Activated naive CD4-positive, alpha-beta T cell treated with anti-CD3 and anti-CD28 coated beads for 36 hours (primary cell): ENCODE data around the gene ATXN7L1. TPM values are rescaled to one million over a fixed set of nuclear protein-coding genes. Genes with fewer than 3 reads are reported as not detected.

Experiments used
- CTCF ChIA-PET: fragments of 350-600 bp; sonication (Branson Sonifier 250); formaldehyde crosslinking; loops from one replicate; lab custom pipeline; 2021; ENCODE audit warnings: antibody characterized with exemption; lab: Charles Lee
- DNase-seq: peaks from one replicate; pipeline ENCODE4 v3.0.0-alpha.2; 2020
- H3K27ac Mint-ChIP-seq: one replicate; pipeline ENCODE4 v1.8.0; 2021; ENCODE audit warnings: mild to moderate bottlenecking, mixed read lengths
- H3K27me3 Mint-ChIP-seq: one replicate; pipeline ENCODE4 v1.8.0; 2021; ENCODE audit warnings: low read depth, mixed read lengths
- H3K36me3 Mint-ChIP-seq: one replicate; pipeline ENCODE4 v1.8.0; 2021; ENCODE audit warnings: low read depth, mixed read lengths
- H3K4me1 Mint-ChIP-seq: one replicate; pipeline ENCODE4 v1.8.0; 2021; ENCODE audit warnings: low read depth, mixed read lengths
- H3K4me3 Mint-ChIP-seq: one replicate; pipeline ENCODE4 v1.8.0; 2021; ENCODE audit warnings: mild to moderate bottlenecking, moderate library complexity, mixed read lengths
- H3K9me3 Mint-ChIP-seq: one replicate; pipeline ENCODE4 v1.8.0; 2021; ENCODE audit warnings: mixed read lengths
- intact Hi-C: fragments of 100-400 bp; cut with micrococcal nuclease; formaldehyde crosslinking; loops from one replicate; pipeline ENCODE4 v1.15.1; 2023
- total RNA-seq, 2 experiments: library from RNA; stranded (reverse); gene quantifications; one replicate each; pipeline ENCODE4 v1.2.3, GENCODE V29; 2021

Gene ATXN7L1
- total RNA-seq, 2 experiments from 2014 or later, result 8.8 to 9.2 TPM

- Mint-ChIP-seq H3K4me3 (no peak overlapping the region), H3K9me3 (no peaks in the 10 kb centered on the region), H3K27me3 (no peaks in the 10 kb centered on the region), H3K36me3 (peaks cover 5% of the 10 kb centered on the region), H3K27ac (no peak overlapping the region), H3K4me1 (peaks cover 4% of the 10 kb centered on the region)
- intact Hi-C loops, result no loop called here
- DNase-seq, result no peak
- CTCF ChIA-PET, result interaction anchor here (0.7 to 1.0 kb wide), 2 partner anchors 134 to 147 kb away, joined by 3 read pairs; no protein-coding TSS in a partner anchor
These were observed 29.6 kb upstream of the ATXN7L1 start for GRCh38 chr7:105905910-105906568.

GRCh38 chr7:105905209-105905909 is 29.0 kb upstream of the ATXN7L1 start:
- peaks cover 4% of the 10 kb centered on the region for H3K4me1 Mint-ChIP-seq

GRCh38 chr7:105904064-105904463 is 27.7 kb upstream of the ATXN7L1 start:
- intact Hi-C loops, result no loop called here
- no peak for DNase-seq
- CTCF ChIA-PET, result no interaction called here
- no peak overlapping the region for H3K4me3 Mint-ChIP-seq
- no peaks in the 10 kb centered on the region for H3K27me3 Mint-ChIP-seq
- H3K4me1 Mint-ChIP-seq, result no peaks in the 10 kb centered on the region
- H3K27ac Mint-ChIP-seq, result no peak overlapping the region
- no peaks in the 10 kb centered on the region for H3K9me3 Mint-ChIP-seq
- no peaks in the 10 kb centered on the region for H3K36me3 Mint-ChIP-seq

More at GRCh38 chr7:105905209-105905909, 29.0 kb upstream of the ATXN7L1 start:
- intact Hi-C loops, result no loop called here
- CTCF ChIA-PET, result interaction anchor here (0.7 to 1.0 kb wide), 2 partner anchors 134 to 146 kb away, joined by 3 read pairs; no protein-coding TSS in a partner anchor
- Mint-ChIP-seq H3K27me3 (no peaks in the 10 kb centered on the region), H3K9me3 (no peaks in the 10 kb centered on the region), H3K36me3 (peaks cover 2% of the 10 kb centered on the region), H3K4me3 (no peak overlapping the region), H3K27ac (no peak overlapping the region)
- DNase-seq, result no peak

GRCh38 chr7:105902325-105902911 is 26.0 kb upstream of the ATXN7L1 start:
- no peak overlapping the region for H3K4me3 Mint-ChIP-seq
- CTCF ChIA-PET, result no interaction called here
- H3K27me3 Mint-ChIP-seq, result no peaks in the 10 kb centered on the region
- H3K4me1 Mint-ChIP-seq, result peaks cover 2% of the 10 kb centered on the region
- DNase-seq, result no peak
- H3K27ac Mint-ChIP-seq, result no peak overlapping the region
- no peaks in the 10 kb centered on the region for H3K9me3 Mint-ChIP-seq
- intact Hi-C loops, result no loop called here
- no peaks in the 10 kb centered on the region for H3K36me3 Mint-ChIP-seq

GRCh38 chr7:105897999-105898398 is 21.6 kb upstream of the ATXN7L1 start:
- Mint-ChIP-seq H3K4me3 (no peak overlapping the region), H3K4me1 (peaks cover 5% of the 10 kb centered on the region), H3K9me3 (no peaks in the 10 kb centered on the region), H3K27me3 (no peaks in the 10 kb centered on the region), H3K27ac (no peak overlapping the region), H3K36me3 (peaks cover 1% of the 10 kb centered on the region)
- CTCF ChIA-PET, result interaction anchor here (0.6 kb wide), 1 partner anchor 53 kb away, joined by 4 read pairs; no protein-coding TSS in a partner anchor
- no peak for DNase-seq
- intact Hi-C loops, result no loop called here

GRCh38 chr7:105896407-105896911 is 20.1 kb upstream of the ATXN7L1 start:
- Mint-ChIP-seq H3K4me1 (peaks cover 5% of the 10 kb centered on the region), H3K4me3 (no peak overlapping the region), H3K36me3 (peaks cover 4% of the 10 kb centered on the region), H3K27ac (no peak overlapping the region), H3K27me3 (no peaks in the 10 kb centered on the region), H3K9me3 (no peaks in the 10 kb centered on the region)
- CTCF ChIA-PET, result interaction anchor here (1.1 to 1.5 kb wide), 3 partner anchors 18 to 240 kb away, joined by 3 to 5 read pairs (median 4); no protein-coding TSS in a partner anchor
- intact Hi-C loops, result no loop called here
- no peak for DNase-seq

GRCh38 chr7:105894131-105894530 is 17.7 kb upstream of the ATXN7L1 start:
- H3K4me1 Mint-ChIP-seq, result peaks cover 21% of the 10 kb centered on the region
- peaks cover 4% of the 10 kb centered on the region for H3K36me3 Mint-ChIP-seq
- DNase-seq, result no peak
- no peak overlapping the region for H3K27ac Mint-ChIP-seq
- no peaks in the 10 kb centered on the region for H3K27me3 Mint-ChIP-seq
- CTCF ChIA-PET, result interaction anchor here (0.7 kb wide), 1 partner anchor 86 kb away, joined by 3 read pairs; no protein-coding TSS in a partner anchor
- no peaks in the 10 kb centered on the region for H3K9me3 Mint-ChIP-seq
- no peak overlapping the region for H3K4me3 Mint-ChIP-seq
- intact Hi-C loops, result no loop called here

- Mint-ChIP-seq H3K4me1 (peaks cover 19% of the 10 kb centered on the region), H3K4me3 (no peak overlapping the region), H3K9me3 (no peaks in the 10 kb centered on the region), H3K36me3 (peaks cover 4% of the 10 kb centered on the region), H3K27me3 (no peaks in the 10 kb centered on the region), H3K27ac (no peak overlapping the region)
- intact Hi-C loops, result no loop called here
- DNase-seq, result no peak
- CTCF ChIA-PET, result no interaction called here
These were observed 16.0 kb upstream of the ATXN7L1 start for GRCh38 chr7:105892387-105892786.

- no peak overlapping the region for H3K27ac Mint-ChIP-seq
- H3K9me3 Mint-ChIP-seq, result no peaks in the 10 kb centered on the region
- H3K27me3 Mint-ChIP-seq, result no peaks in the 10 kb centered on the region
- H3K4me1 Mint-ChIP-seq, result peaks cover 29% of the 10 kb centered on the region
- no peak overlapping the region for H3K4me3 Mint-ChIP-seq
- peaks cover 4% of the 10 kb centered on the region for H3K36me3 Mint-ChIP-seq
- intact Hi-C loops, result loop anchor here (1.0 kb wide), 5 partner anchors 14 to 124 kb away; partner anchors contain the start of gene ATXN7L1
- peak; percentile 72 for DNase-seq
- CTCF ChIA-PET, result interaction anchor here (2.3 kb wide), 1 partner anchor 13 kb away, joined by 8 read pairs; the partner anchor contains the start of gene ATXN7L1
These were observed 14.0 kb upstream of the ATXN7L1 start for GRCh38 chr7:105890290-105890997.

GRCh38 chr7:105887569-105888189 is 11.3 kb upstream of the ATXN7L1 start:
- peaks cover 3% of the 10 kb centered on the region for H3K36me3 Mint-ChIP-seq
- CTCF ChIA-PET, result interaction anchor here (0.9 to 1.3 kb wide), 3 partner anchors 121 to 127 kb away, joined by 3 read pairs; no protein-coding TSS in a partner anchor
- H3K4me1 Mint-ChIP-seq, result peaks cover 34% of the 10 kb centered on the region
- H3K4me3 Mint-ChIP-seq, result no peak overlapping the region
- H3K27ac Mint-ChIP-seq, result no peak overlapping the region
- intact Hi-C loops, result no loop called here
- H3K9me3 Mint-ChIP-seq, result no peaks in the 10 kb centered on the region
- DNase-seq, result no peak
- no peaks in the 10 kb centered on the region for H3K27me3 Mint-ChIP-seq

GRCh38 chr7:105886776-105887175 is 10.4 kb upstream of the ATXN7L1 start:
- intact Hi-C loops, result no loop called here
- DNase-seq, result no peak
- Mint-ChIP-seq H3K4me3 (no peak overlapping the region), H3K27ac (no peak overlapping the region), H3K9me3 (no peaks in the 10 kb centered on the region), H3K27me3 (no peaks in the 10 kb centered on the region), H3K36me3 (peaks cover 2% of the 10 kb centered on the region), H3K4me1 (peaks cover 34% of the 10 kb centered on the region)
- CTCF ChIA-PET, result interaction anchor here (1.3 kb wide), 1 partner anchor 126 kb away, joined by 3 read pairs; no protein-coding TSS in a partner anchor
